ENCODE results near the gene MYL5.
A peak's percentile ranks its signal among the peaks of the same experiment; 100 is the strongest.
"Not testable (repeated sequence)": the region's sequence is repeated elsewhere in the genome, so short reads cannot be mapped to it uniquely, and the experiment has no call there.

The MYL5 gene

GRCh38 chr4:705278-706082 lies 31.1 kb downstream of the MYL5 start, which contains the start of gene PCGF3:
PCGF3 (plus strand) TSS chr4:705832; CDS start chr4:733681, 27,849 bp downstream.
- peak; percentile 66 for DNase-seq (ENCODE audit: low read depth)

GRCh38 chr4:706083-706633 lies 31.8 kb downstream of the MYL5 start:
- DNase-seq (ENCODE audit: low read depth) = not testable (repeated sequence)

GRCh38 chr4:706834-707598 lies 32.7 kb downstream of the MYL5 start:
- no peak for DNase-seq (ENCODE audit: low read depth)

- DNase-seq (ENCODE audit: low read depth) = no peak
Measured at GRCh38 chr4:707929-708630, 33.7 kb downstream of the MYL5 start.

GRCh38 chr4:708631-708933 lies 34.2 kb downstream of the MYL5 start:
- DNase-seq (ENCODE audit: low read depth) = no peak

- DNase-seq (ENCODE audit: low read depth) = no peak
Measured at GRCh38 chr4:709348-709747, 35.0 kb downstream of the MYL5 start.

- DNase-seq (ENCODE audit: low read depth) = no peak
Measured at GRCh38 chr4:710116-710515, 35.8 kb downstream of the MYL5 start.

GRCh38 chr4:710916-711315 lies 36.6 kb downstream of the MYL5 start:
- no peak for DNase-seq (ENCODE audit: low read depth)

- no peak for DNase-seq (ENCODE audit: low read depth)
Measured at GRCh38 chr4:712093-712492, 37.8 kb downstream of the MYL5 start.

- no peak for DNase-seq (ENCODE audit: low read depth)
Measured at GRCh38 chr4:712916-713632, 38.7 kb downstream of the MYL5 start.

- no peak for DNase-seq (ENCODE audit: low read depth)
Measured at GRCh38 chr4:714087-714486, 39.7 kb downstream of the MYL5 start.

GRCh38 chr4:717601-718320 lies 43.4 kb downstream of the MYL5 start:
- DNase-seq (ENCODE audit: low read depth) = no peak

GRCh38 chr4:718460-718859 lies 44.1 kb downstream of the MYL5 start:
- no peak for DNase-seq (ENCODE audit: low read depth)

- DNase-seq (ENCODE audit: low read depth) = no peak
Measured at GRCh38 chr4:720111-720860, 45.9 kb downstream of the MYL5 start.

- DNase-seq (ENCODE audit: low read depth) = no peak
Measured at GRCh38 chr4:721261-722168, 47.2 kb downstream of the MYL5 start.

- DNase-seq (ENCODE audit: low read depth) = no peak
Measured at GRCh38 chr4:722169-722725, 47.9 kb downstream of the MYL5 start.

- DNase-seq (ENCODE audit: low read depth) = no peak
Measured at GRCh38 chr4:722851-723360, 48.6 kb downstream of the MYL5 start.

GRCh38 chr4:723751-724530 lies 49.6 kb downstream of the MYL5 start:
- DNase-seq (ENCODE audit: low read depth) = no peak
